ENCODE measurements around the gene MACROH2A1. TPM values are rescaled to one million over a fixed set of nuclear protein-coding genes. Genes with fewer than 3 reads are reported as not detected.

MACROH2A1 gene
- polyA plus RNA-seq, 1 of the 3 experiments (the other 2 are of a cell fraction): 165 TPM

GRCh38 chr5:135446615-135447014 is 47.6 kb upstream of the MACROH2A1 start (continued):
- TF ChIP-seq REST (IDR thresholded peaks at IDR 0.05; ENCODE audit: low read depth, low read length) (no peak), FOXM1 (IDR thresholded peaks at IDR 0.05; ENCODE audit: low read depth) (no peak), CTCF (IDR thresholded peaks at IDR 0.05) (no peak)

- Histone ChIP-seq H3K4me1 (ENCODE audit: control insufficient read depth in 1 of 2, insufficient read depth in 2 of 2, low read depth in 1 of 2, low read length in 1 of 2) (peaks cover 0 to 8% of the 10 kb centered on the region in 2 experiments; a peak in 1 of 4 replicates), H3K79me2 (ENCODE audit: insufficient read depth) (no peaks in the 10 kb centered on the region), H3K27ac (ENCODE audit: low read depth in 2 of 2, low read length in 1 of 2) (no peak overlapping the region), H2AFZ (ENCODE audit: low read depth) (no peak overlapping the region), H3F3A (replicated peaks; ENCODE audit: insufficient read depth) (no peaks in the 10 kb centered on the region), H3K27me3 (ENCODE audit: insufficient read depth) (peaks cover 11% of the 10 kb centered on the region; the same call in 1 of the 2 replicates), H3K4me2 (no peak overlapping the region), H3K36me3 (replicated peaks in 1 of 2; ENCODE audit: control insufficient read depth in 1 of 2, insufficient read depth in 2 of 2, low read length in 1 of 2) (no peaks in the 10 kb centered on the region), H3K4me3 (ENCODE audit: low read depth in 2 of 2, low read length in 1 of 2) (no peak overlapping the region), H3K9ac (no peak overlapping the region), H3K9me2 (no peaks in the 10 kb centered on the region), H4K20me1 (ENCODE audit: insufficient read depth) (no peaks in the 10 kb centered on the region), H3K9me3 (no peaks in the 10 kb centered on the region)
- WGBS (ENCODE audit: low lambda C conversion rate): 79% methylated on average over 9 of the region's 9 CpGs
- ChIA-PET CTCF (interaction anchor here (0.7 to 5.5 kb wide), 6 partner anchors 11 to 115 kb away, joined by 3 to 50 read pairs (median 10); no protein-coding TSS in a partner anchor), POLR2A (no interaction called here)
- TF ChIP-seq JUND (IDR thresholded peaks at IDR 0.05): no peak
- TF ChIP-seq POLR2AphosphoS5 (IDR thresholded peaks at IDR 0.05; ENCODE audit: low read depth, low read length): no peak
- TF ChIP-seq MEF2A (IDR thresholded peaks at IDR 0.05; ENCODE audit: borderline replicate concordance, low read depth): no peak
- TF ChIP-seq EZH2phosphoT487 (IDR thresholded peaks at IDR 0.05; ENCODE audit: borderline replicate concordance, low read depth): no peak
- TF ChIP-seq FOSL2 (IDR thresholded peaks at IDR 0.05; ENCODE audit: borderline replicate concordance, low read depth): no peak
- no peak for TF ChIP-seq CHD2 (IDR thresholded peaks at IDR 0.05; ENCODE audit: low read length, partially characterized antibody)
- TF ChIP-seq YY1 (IDR thresholded peaks at IDR 0.05; ENCODE audit: low read depth): no peak
- TF ChIP-seq ZBTB33 (IDR thresholded peaks at IDR 0.05; ENCODE audit: borderline replicate concordance, low read depth): no peak
- TF ChIP-seq USF2 (IDR thresholded peaks at IDR 0.05; ENCODE audit: borderline replicate concordance, low read depth, low read length): no peak
- no peak for TF ChIP-seq FOXJ3 (CRISPR knock-in tag; IDR thresholded peaks at IDR 0.05)
- TF ChIP-seq IRF3 (IDR thresholded peaks at IDR 0.05; ENCODE audit: low read depth, low read length): no peak
- TF ChIP-seq RFX5 (IDR thresholded peaks at IDR 0.05; ENCODE audit: low read length): no peak
- no peak for TF ChIP-seq SIN3A (IDR thresholded peaks at IDR 0.05; ENCODE audit: borderline replicate concordance, low read depth, low read length)
- no peak for TF ChIP-seq USF1 (IDR thresholded peaks at IDR 0.05; ENCODE audit: borderline replicate concordance, low read depth)
- no peak for DNase-seq
Observed at GRCh38 chr5:135446206-135446605, 47.2 kb upstream of the MACROH2A1 start.

All from SK-N-SH (cell line).